Endothelial cell of umbilical vein (primary cell): Measurements from ENCODE around the gene GDNF. TPM values are rescaled to one million over a fixed set of nuclear protein-coding genes. Genes with fewer than 3 reads are reported as not detected.

ENCODE experiments used
- BruUV-seq: library from RNA; stranded (reverse); fragments of 400-500 nt; replicated peaks from 2 replicates; lab custom pipeline; 2021; lab: Mats Ljungman, UMichigan
- CTCF ChIA-PET: fragments of 300-600, 350-600 bp; sonication (Branson Sonifier 250); formaldehyde crosslinking; loops from one replicate; lab custom pipeline; 2021; ENCODE audit warnings: antibody characterized with exemption, inconsistent platforms; lab: Charles Lee
- POLR2A ChIA-PET: fragments of 300-600, 350-600 bp; sonication (Branson Sonifier 250); formaldehyde crosslinking; loops from one replicate; lab custom pipeline; 2021; ENCODE audit warnings: antibody characterized with exemption, inconsistent platforms; lab: Charles Lee
- DNase-seq: peaks from one replicate; pipeline ENCODE4 v3.0.0-alpha.2; 2011; ENCODE audit warnings: low read depth, low spot score
- FAIRE-seq: peaks from 2 replicates; lab custom pipeline; 2011; peaks lifted over from hg19 to GRCh38; lab: Jason Lieb, UNC
- H2AFZ ChIP-seq: 2 replicates; pipeline ENCODE4 v1.6.0; 2012; ENCODE audit warnings: low read depth, low read length, control low read depth, inconsistent platforms
- H3K27ac ChIP-seq: 2 replicates; pipeline ENCODE4 v1.5.1; 2011; ENCODE audit warnings: low read depth, mild to moderate bottlenecking, control low read depth, low read length, moderate library complexity; ENCODE audit not compliant: insufficient read depth
- H3K27me3 ChIP-seq, 2 experiments: 2 replicates each; pipeline versions ENCODE4 v1.6.0 to v1.6.1; 2011; ENCODE audit warnings: low read length in 2 of 2, mixed read lengths in 1 of 2; ENCODE audit not compliant: control insufficient read depth in 2 of 2, insufficient read depth in 2 of 2
- H3K36me3 ChIP-seq, 2 experiments: 2 replicates in 1 of 2; 3 replicates in 1 of 2; pipeline ENCODE4 v1.5.1; 2011; ENCODE audit warnings: low read length in 2 of 2, mild to moderate bottlenecking in 1 of 2, moderate library complexity in 1 of 2; ENCODE audit not compliant: control insufficient read depth in 2 of 2, insufficient read depth in 2 of 2; ENCODE audit errors: extremely low read depth in 1 of 2
- H3K4me1 ChIP-seq: 3 replicates; pipeline ENCODE4 v1.5.1; 2011; ENCODE audit warnings: mild to moderate bottlenecking, low read length; ENCODE audit not compliant: control insufficient read depth, insufficient read depth; ENCODE audit errors: extremely low read depth
- H3K4me2 ChIP-seq: 2 replicates; pipeline ENCODE4 v1.6.1; 2011; ENCODE audit warnings: low read length, control low read depth, mixed read lengths; ENCODE audit not compliant: insufficient read depth
- H3K4me3 ChIP-seq, 3 experiments: fragments of 200-600 bp in 1 of 3; sonication (generic), shearing (Covaris generic) in 1 of 3; replicated peaks in 1 of 3; 2 replicates each; pipeline ENCODE4 v1.5.1; 2011 to 2016; ENCODE audit warnings: control low read depth in 3 of 3, low read length in 3 of 3, mild to moderate bottlenecking in 2 of 3, inconsistent platforms in 1 of 3, low read depth in 1 of 3, moderate library complexity in 1 of 3; ENCODE audit not compliant: insufficient read depth in 1 of 3
- H3K79me2 ChIP-seq: 2 replicates; pipeline ENCODE4 v1.6.0; 2012; ENCODE audit warnings: low read length, inconsistent platforms; ENCODE audit not compliant: control insufficient read depth, insufficient read depth
- H3K9ac ChIP-seq: replicated peaks from 2 replicates; pipeline ENCODE3; 2011; ENCODE audit warnings: low read length, control low read depth; ENCODE audit not compliant: insufficient read depth; ENCODE audit errors: extremely low read depth
- H3K9me1 ChIP-seq: replicated peaks from 3 replicates; pipeline ENCODE4 v1.6.0; 2011; ENCODE audit warnings: mild to moderate bottlenecking, low read length; ENCODE audit not compliant: control insufficient read depth, insufficient read depth; ENCODE audit errors: extremely low read depth
- H3K9me3 ChIP-seq: replicated peaks from 2 replicates; pipeline ENCODE4 v1.5.1; 2012; ENCODE audit warnings: low read length, inconsistent platforms; ENCODE audit not compliant: control insufficient read depth, insufficient read depth
- H4K20me1 ChIP-seq: replicated peaks from 2 replicates; pipeline ENCODE3; 2011; ENCODE audit warnings: mild to moderate bottlenecking, low read length; ENCODE audit not compliant: control insufficient read depth, insufficient read depth; ENCODE audit errors: extremely low read depth
- CTCF ChIP-seq, 2 donors: IDR thresholded peaks; 1 replicate in 1 of 2; 2 replicates in 1 of 2; pipeline ENCODE4 v1.5.1; 2011; ENCODE audit warnings: low read length in 2 of 2, mild to moderate bottlenecking in 2 of 2, moderate library complexity in 2 of 2, control low read depth in 1 of 2, inconsistent platforms in 1 of 2, low read depth in 1 of 2; ENCODE audit not compliant: insufficient read depth in 1 of 2; ENCODE audit errors: extremely low read depth in 1 of 2
- EZH2 ChIP-seq: IDR thresholded peaks from 2 replicates; pipeline ENCODE4 v1.6.1; 2012; ENCODE audit warnings: borderline replicate concordance, low read depth, mild to moderate bottlenecking, moderate library complexity, low read length, inconsistent platforms; ENCODE audit not compliant: severe bottlenecking
- MYC ChIP-seq: IDR thresholded peaks from one replicate; pipeline ENCODE4 v1.6.1; 2011; ENCODE audit warnings: mild to moderate bottlenecking, low read depth, low read length
- POLR2A ChIP-seq: IDR thresholded peaks from 2 replicates; pipeline ENCODE4 v1.6.1; 2012; ENCODE audit warnings: low read depth, mild to moderate bottlenecking, control low read depth, low read length
- POLR2AphosphoS5 ChIP-seq: IDR thresholded peaks from 2 replicates; pipeline ENCODE4 v1.6.1; 2012; ENCODE audit warnings: low read depth, mild to moderate bottlenecking, control low read depth, low read length, moderate library complexity; ENCODE audit not compliant: insufficient read depth
- dilution Hi-C: fragments of 300-500 bp; cut with MboI; formaldehyde crosslinking; loops from one replicate; pipeline ENCODE4 v1.15.0; 2019; ENCODE audit warnings: low sequenced_read_pairs; ENCODE audit not compliant: extremely low pct_ligation_motif_present
- intact Hi-C: fragments of 100-400 bp; cut with micrococcal nuclease; formaldehyde crosslinking; loops from one replicate; pipeline ENCODE4 v1.10.0; 2022
- polyA plus RNA-seq, 4 experiments: library from polyadenylated mRNA; depleted of rRNA in 3 of 4; stranded (reverse) in 3 of 4; unstranded in 1 of 4; fragments of >200 nt; gene quantifications; 2 replicates each; pipeline versions ENCODE4 v1.2.1 to v1.2.3, GENCODE V29; 2011 to 2012; ENCODE audit warnings: missing spikeins in 1 of 4
- total RNA-seq: library from RNA; stranded (reverse); gene quantifications from 2 replicates; pipeline ENCODE4 v1.2.3, GENCODE V29; 2021

The GDNF gene
- total and polyA plus RNA-seq, 2 donors (not counting 3 experiments of a cell fraction or from before 2014, with no cell fraction given), result not detected

DNA sequence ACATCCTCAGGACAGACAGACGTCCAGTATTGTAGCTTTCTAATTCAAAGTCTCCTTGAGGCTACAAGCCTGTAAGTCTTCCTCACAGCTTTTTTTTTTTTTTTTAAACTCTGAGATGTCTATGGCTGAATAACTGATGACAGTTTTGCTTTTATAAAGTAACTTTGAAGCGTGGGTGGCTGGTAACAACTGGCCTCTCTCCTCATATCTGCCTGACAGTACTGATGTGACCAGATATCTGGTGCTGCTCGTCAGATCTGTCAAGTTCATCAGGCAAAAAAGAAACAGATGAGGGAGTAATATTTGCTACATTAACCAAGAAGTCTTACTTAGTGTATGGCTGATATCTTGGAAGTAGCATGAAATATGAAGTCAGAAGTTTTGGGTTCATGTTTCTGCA lies 72.6 kb downstream of the GDNF start:
- H3K9me1 ChIP-seq, result no peaks in the 10 kb centered on the region
- TF ChIP-seq EZH2 (no peak), POLR2AphosphoS5 (no peak), POLR2A (no peak), CTCF (IDR thresholded peaks at IDR 0.05; ENCODE audit: extremely low read depth in 1 of 2, insufficient read depth in 1 of 2, low read depth in 1 of 2, low read length in 2 of 2) (no peak), MYC (no peak)
- ChIA-PET CTCF (interaction anchor here (1.6 kb wide), 1 partner anchor 355 kb away, joined by 5 read pairs; no protein-coding TSS in a partner anchor), POLR2A (no interaction called here)
- intact Hi-C loops, result no loop called here
- dilution Hi-C loops, result no loop called here
- H3K4me2 ChIP-seq, result no peak overlapping the region
- no peak overlapping the region for H2AFZ ChIP-seq
- no peak overlapping the region for H3K9ac ChIP-seq
- H3K9me3 ChIP-seq, result no peaks in the 10 kb centered on the region
- DNase-seq, result no peak
- BruUV-seq, result no TSS peak
- no peaks in the 10 kb centered on the region for H4K20me1 ChIP-seq
- FAIRE-seq, result no peak
- no peaks in the 10 kb centered on the region for H3K79me2 ChIP-seq
- H3K4me1 ChIP-seq, result no peaks in the 10 kb centered on the region
- H3K27ac ChIP-seq, result no peak overlapping the region
- no peaks in the 10 kb centered on the region for H3K36me3 ChIP-seq
- H3K4me3 ChIP-seq, result no peak overlapping the region
- H3K27me3 ChIP-seq, result no peaks in the 10 kb centered on the region
